ENCODE measurements around the gene IPO8.
"Not testable (repeated sequence)": the region's sequence is repeated elsewhere in the genome, so short reads cannot be mapped to it uniquely, and the experiment has no call there.

Gene IPO8

DNA sequence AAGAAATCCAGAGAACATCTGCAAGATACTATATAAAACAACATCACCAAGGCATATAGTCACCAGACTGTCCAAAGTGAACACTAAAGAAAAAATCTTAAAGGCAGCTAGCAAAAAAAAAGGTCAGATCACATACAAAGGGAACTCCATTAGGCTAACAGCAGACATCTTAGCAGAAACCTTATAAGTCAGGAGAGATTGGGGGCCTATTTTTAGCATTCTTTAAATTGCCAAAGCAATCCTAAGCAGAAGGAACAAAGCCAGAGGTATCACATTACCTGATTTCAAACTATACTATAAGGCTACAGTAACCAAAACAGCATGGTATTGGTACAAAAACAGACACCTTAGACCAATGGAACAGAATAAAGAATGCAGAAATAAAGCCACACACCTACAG, 92.5 kb downstream of the IPO8 start:
- no peak for DNase-seq (ENCODE audit: low spot score)

DNA sequence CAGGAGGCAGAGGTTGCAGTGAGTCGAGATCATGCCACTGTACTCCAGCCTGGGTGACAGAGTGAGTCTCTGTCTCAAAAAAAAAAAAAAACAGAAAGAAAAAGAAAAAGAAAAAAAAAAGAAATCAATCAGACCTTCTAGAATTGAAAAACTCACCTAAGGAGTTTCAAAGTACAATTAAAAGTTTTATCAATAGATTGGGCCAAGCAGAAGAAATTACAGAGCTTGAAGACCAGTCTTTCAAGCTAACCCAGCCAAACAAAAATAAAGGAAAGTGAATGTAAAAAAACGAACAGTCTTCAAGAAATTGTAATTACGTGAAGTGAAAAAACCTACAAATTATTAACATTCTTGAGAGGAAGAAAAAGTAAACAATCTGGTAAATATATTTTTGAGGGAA, 93.0 kb downstream of the IPO8 start:
- no peak for DNase-seq (ENCODE audit: low spot score)

DNA sequence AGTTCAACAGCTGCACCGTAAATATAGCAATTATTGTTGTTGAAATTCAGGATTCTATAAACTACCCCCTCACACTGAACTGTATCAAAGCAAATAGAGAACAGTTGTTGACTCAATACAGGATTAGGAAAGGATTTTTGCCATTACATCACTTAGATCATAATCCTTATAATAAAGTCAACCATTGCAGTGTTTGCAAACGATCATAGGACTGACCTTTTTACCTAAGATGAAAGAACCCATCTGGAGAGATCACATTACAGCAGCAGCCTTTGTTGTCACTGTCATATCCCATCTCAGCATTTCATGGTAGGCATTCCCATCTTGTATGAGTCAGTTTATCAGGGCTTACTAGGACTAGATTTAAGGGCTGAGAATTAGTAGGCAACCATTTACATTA, 96.1 kb downstream of the IPO8 start:
- DNase-seq (ENCODE audit: low spot score): peak; percentile 62

DNA sequence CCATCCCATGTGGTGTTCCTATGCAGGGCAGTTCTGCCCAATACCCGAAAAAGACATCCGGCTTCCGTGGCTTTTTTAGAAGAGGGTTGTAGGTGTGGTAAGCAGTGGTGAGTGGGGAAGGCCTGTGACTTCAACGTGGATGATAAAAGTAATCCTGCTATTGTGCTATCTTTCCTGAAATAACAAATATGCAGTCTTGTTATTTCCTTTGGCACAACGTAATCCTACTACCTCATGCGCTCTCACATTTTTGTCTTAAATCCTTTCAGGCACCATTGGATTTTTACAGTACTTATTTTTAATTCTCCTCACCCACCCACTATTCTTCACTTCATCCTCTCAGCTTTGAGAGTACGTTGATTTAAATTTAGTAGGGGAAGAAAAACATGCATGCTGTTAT, 96.8 kb downstream of the IPO8 start:
- no peak for DNase-seq (ENCODE audit: low spot score)

DNA sequence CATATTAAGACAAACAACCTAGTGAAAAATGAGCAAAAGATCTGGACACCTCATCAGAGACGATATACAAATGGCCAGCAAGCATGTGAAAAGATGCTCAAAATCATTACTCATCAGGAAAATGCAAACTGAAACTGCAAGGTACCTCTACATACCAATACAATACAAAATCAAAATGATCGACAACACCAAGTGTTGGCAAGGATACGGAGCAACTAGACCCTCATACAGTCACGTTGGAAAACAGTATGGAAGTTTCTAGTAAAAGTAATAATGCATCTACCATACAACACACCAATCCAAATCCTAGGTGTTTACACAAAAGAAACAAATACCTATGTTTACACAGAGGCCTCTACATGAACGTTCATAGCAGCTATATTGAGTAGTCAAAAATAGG, 99.9 kb downstream of the IPO8 start:
- no peak for DNase-seq (ENCODE audit: low spot score)

DNA sequence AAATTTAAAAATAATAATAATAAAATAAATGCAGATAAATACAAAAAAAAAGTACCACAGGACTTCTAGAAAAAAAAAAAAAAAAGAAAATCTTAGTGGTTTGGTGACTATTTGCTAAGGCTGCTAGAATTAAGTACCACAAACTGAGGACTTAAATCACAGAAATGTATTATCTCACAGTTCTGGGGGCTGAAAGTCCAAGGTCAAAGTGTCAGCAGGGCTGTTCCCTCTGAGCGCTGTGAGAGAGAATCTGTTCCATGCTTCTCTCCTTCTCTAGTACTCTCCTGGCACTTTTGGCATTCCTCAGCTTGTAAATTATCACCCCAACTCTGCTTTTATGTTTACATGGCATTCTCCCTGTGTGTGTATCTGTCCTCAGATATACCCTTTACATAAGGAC, 101.2 kb downstream of the IPO8 start:
- no peak for DNase-seq (ENCODE audit: low spot score)

DNA sequence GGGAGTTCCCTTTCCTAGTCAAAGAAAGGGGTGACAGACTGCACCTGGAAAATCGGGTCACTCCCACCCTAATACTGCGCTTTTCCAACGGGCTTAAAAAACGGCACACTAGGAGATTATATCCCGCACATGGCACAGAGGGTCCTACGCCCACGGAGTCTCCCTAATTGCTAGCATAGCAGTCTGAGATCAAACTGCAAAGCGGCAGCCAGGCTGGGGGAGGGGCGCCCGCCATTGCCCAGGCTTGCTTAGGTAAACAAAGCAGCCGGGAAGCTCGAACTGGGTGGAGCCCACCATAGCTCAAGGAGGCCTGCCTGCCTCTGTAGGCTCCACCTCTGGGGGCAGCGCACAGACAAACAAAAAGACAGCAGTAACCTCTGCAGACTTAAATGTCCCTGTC, 107.1 kb downstream of the IPO8 start:
- not testable (repeated sequence) for DNase-seq (ENCODE audit: low spot score)

DNA sequence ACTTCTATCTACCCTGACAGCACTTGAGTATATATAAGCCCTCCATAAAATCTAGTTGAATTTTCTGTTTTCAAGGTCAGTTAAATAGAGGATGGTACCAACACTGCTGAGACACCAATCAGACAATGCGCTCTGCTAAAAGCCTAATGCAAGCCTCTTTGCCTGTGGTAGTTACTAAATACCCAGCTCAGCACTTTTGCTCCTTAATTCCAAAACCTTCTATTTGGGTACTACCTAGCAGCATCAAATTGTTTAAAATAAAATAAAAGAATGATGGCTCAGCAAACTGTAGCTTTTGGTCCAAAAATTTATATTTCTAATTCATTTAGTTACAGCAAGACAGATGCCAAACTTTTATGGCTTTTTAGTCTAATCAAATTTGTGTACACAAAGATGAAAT, 107.9 kb downstream of the IPO8 start:
- DNase-seq (ENCODE audit: low spot score): no peak

DNA sequence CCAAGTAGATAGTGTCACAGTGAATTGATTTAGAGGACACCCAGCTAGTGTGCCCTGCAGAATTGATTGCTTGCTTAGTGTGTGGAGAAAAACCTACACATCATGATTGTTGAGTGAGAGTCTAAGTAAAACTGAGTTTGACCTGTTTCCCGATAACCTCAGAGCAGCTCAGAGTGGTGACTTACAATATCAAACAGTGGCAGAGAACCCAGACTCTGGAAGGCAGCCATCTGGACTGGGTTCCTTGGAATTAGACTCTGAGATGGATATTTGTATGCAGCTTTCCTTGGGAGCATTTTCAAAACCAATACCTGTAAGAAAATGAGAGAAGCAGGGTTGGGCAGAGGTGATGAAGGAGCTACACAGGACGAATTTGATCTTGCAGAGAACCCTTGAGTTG, 109.8 kb downstream of the IPO8 start:
- no peak for DNase-seq (ENCODE audit: low spot score)

DNA sequence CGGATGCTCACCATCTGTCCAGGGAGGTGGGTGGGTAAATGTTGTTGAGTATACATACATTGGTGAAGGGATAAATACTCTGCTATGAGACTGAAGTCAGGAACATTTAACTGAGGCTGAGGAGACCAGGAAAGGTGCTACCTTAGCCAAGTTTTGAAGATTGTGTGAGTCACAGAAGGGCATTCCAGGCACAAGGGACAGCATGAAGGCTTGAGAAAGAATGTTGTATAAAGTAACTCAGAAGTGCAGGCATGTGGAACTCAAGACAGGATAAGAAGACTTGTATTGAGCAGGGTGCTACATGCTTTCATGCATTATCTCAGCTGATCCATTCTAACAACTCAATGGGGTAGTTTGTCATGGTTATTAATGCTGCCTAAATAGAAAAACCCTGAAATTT, 112.7 kb downstream of the IPO8 start:
- DNase-seq (ENCODE audit: low spot score): no peak

DNA sequence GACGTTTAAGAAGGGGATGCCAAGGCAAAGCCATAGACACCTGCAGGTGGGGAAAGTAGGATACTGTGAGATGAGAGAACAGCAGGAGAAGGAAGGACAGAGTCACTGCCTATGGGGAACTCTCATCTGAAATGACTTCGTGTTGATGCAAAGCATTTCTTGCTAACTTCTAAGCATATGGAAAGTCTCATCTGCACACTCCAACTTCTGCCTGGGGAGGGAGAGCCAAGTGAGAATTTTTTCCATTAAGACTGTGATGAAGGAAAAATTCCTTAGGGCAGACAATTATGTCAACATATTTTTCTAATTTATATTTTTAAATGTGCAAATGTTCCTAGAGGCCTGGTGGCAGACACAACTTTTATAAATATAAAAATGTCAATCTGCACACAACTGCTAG, 115.3 kb downstream of the IPO8 start:
- DNase-seq (ENCODE audit: low spot score): no peak
